Spleen (tissue), 11 donors: ENCODE data around the gene MAEA. TPM values are rescaled to one million over a fixed set of nuclear protein-coding genes. Genes with fewer than 3 reads are reported as not detected.

Experiments used
- DNase-seq: peaks from one replicate; pipeline ENCODE4 v3.0.0-alpha.2; 2020
- H3K27ac ChIP-seq, 8 donors: fragments of 200-600 bp; sonication (generic) in 7 of 8; 1 replicate in 4 of 8; 2 replicates in 4 of 8; pipeline versions ENCODE4 v1.5.0 to v1.8.0; 2016 to 2021; ENCODE audit warnings: inconsistent platforms in 4 of 8, mild to moderate bottlenecking in 4 of 8, moderate library complexity in 1 of 8
- H3K27me3 ChIP-seq, 7 donors: fragments of 200-600 bp; sonication (generic) in 6 of 7; replicated peaks in 1 of 7; 1 replicate in 4 of 7; 2 replicates in 3 of 7; pipeline versions ENCODE4 v1.5.0 to v1.8.0; 2016 to 2021; ENCODE audit warnings: inconsistent platforms in 3 of 7, mild to moderate bottlenecking in 1 of 7
- H3K36me3 ChIP-seq, 6 donors: fragments of 200-600 bp; sonication (generic) in 5 of 6; 1 replicate in 4 of 6; 2 replicates in 2 of 6; pipeline versions ENCODE4 v1.5.0 to v1.8.0; 2016 to 2021; ENCODE audit warnings: inconsistent platforms in 2 of 6
- H3K4me1 ChIP-seq, 6 donors: fragments of 200-600 bp; sonication (generic) in 5 of 6; 1 replicate in 3 of 6; 2 replicates in 3 of 6; pipeline versions ENCODE4 v1.5.0 to v1.8.0; 2016 to 2021; ENCODE audit warnings: inconsistent platforms in 3 of 6
- H3K4me3 ChIP-seq, 8 donors: fragments of 200-600 bp; sonication (generic) in 7 of 8; 1 replicate in 4 of 8; 2 replicates in 4 of 8; pipeline versions ENCODE4 v1.5.0 to v1.8.0; 2016 to 2021; ENCODE audit warnings: inconsistent platforms in 4 of 8, mild to moderate bottlenecking in 4 of 8, moderate library complexity in 2 of 8
- H3K9me3 ChIP-seq, 8 donors: fragments of 200-600 bp; sonication (generic) in 7 of 8; 1 replicate in 4 of 8; 2 replicates in 4 of 8; pipeline versions ENCODE4 v1.5.0 to v1.8.0; 2016 to 2021; ENCODE audit warnings: inconsistent platforms in 4 of 8
- CTCF ChIP-seq, 11 experiments: fragments of 200-600 bp in 7 of 11; fragments of 450-650 bp in 4 of 11; sonication (generic) in 4 of 11; IDR thresholded peaks in 8 of 11; conservative IDR thresholded peaks in 3 of 11; 1 replicate in 7 of 11; 2 replicates in 4 of 11; pipeline versions ENCODE4 v1.4.0 to v1.8.0; 2016 to 2021; ENCODE audit warnings: antibody characterized with exemption in 11 of 11, inconsistent platforms in 4 of 11, mild to moderate bottlenecking in 1 of 11
- POLR2A ChIP-seq, 3 donors: fragments of 450-650 bp; IDR thresholded peaks; one replicate each; pipeline ENCODE4 v1.5.1; 2017; ENCODE audit warnings: antibody characterized with exemption in 3 of 3, mild to moderate bottlenecking in 1 of 3
- POLR2AphosphoS5 ChIP-seq, 3 donors: sonication (generic); formaldehyde crosslinking; IDR thresholded peaks; one replicate each; pipeline ENCODE4 v1.5.1; 2017; ENCODE audit warnings: antibody characterized with exemption in 3 of 3
- WGBS, 5 donors: extraction: QIAGEN DNeasy Blood & Tissue Kit in 3 of 5; methylation state at CpG; one replicate each; pipeline versions ENCODE4 v1.1.5 to v1.1.7; 2013 to 2018; 5-methylcytosine and 5-hydroxymethylcytosine counted together
- intact Hi-C: fragments of 100-400 bp; cut with DNase I; formaldehyde crosslinking; loops from one replicate; pipeline ENCODE4 v1.15.0; 2023; ENCODE audit warnings: low total_unique reads
- polyA plus RNA-seq, 3 donors: library from polyadenylated mRNA; stranded (reverse); fragments of 200-250 nt; gene quantifications; one replicate each; pipeline ENCODE4 v1.2.1, GENCODE V29; 2013
- total RNA-seq, 7 donors: library from RNA; depleted of rRNA in 3 of 7; stranded (reverse); fragments of >200 nt in 3 of 7; fragmentation: NEBNext Ultra II Directional in 4 of 7; extraction: Animal tissue kit (Norgen Biotek cat#: 25700) in 4 of 7; gene quantifications; one replicate each; pipeline versions ENCODE4 v1.1.0 to v1.2.1, GENCODE V29; 2016 to 2021
- donor health status: healthy with polysubstance abuse.
- donor health status: DM: no; HTN: no; CAD: no; lungs with moderate emphysema.
- donor health status: DM: no; HTN: no; CAD: no.
- donor health status: Bipolar disorder and iron deficiency.
- donor health status: healthy.
- donor health status: DM: no; HTN: no; CAD: no.
- donor health status: DM: yes; HTN: yes; CAD: no.

Gene MAEA
- total and polyA plus RNA-seq, 10 donors: 46.6 to 112 (median 80.1) TPM

- WGBS, 5 donors: 95 to 96% (median 96%) methylated on average over 38 of the region's 38 CpGs
- no peaks in the 10 kb centered on the region for H3K27me3 ChIP-seq
- TF ChIP-seq POLR2A (IDR thresholded peaks at IDR 0.05) (no peak), POLR2AphosphoS5 (IDR thresholded peaks at IDR 0.05) (no peak), CTCF (IDR thresholded peaks at IDR 0.05 in 8 of 11, conservative IDR thresholded peaks at IDR 0.05 in 3 of 11) (no peak)
- H3K36me3 ChIP-seq: peaks cover 0 to 95% (median 36%) of the 10 kb centered on the region in 6 donors
- H3K27ac ChIP-seq: no peak overlapping the region
- intact Hi-C loops: loop anchor here (5.0 kb wide), 1 partner anchor 269 kb away; no protein-coding TSS in a partner anchor
- H3K4me1 ChIP-seq: peaks cover 0 to 18% (median 4%) of the 10 kb centered on the region in 6 donors
- H3K4me3 ChIP-seq: no peak overlapping the region
- DNase-seq: no peak
- H3K9me3 ChIP-seq: no peaks in the 10 kb centered on the region
Observed at GRCh38 chr4:1358421-1359143, 68.9 kb downstream of the MAEA start.

- Histone ChIP-seq H3K27ac (no peak overlapping the region), H3K36me3 (peaks cover 0 to 90% (median 31%) of the 10 kb centered on the region in 6 donors), H3K27me3 (no peaks in the 10 kb centered on the region), H3K4me3 (no peak overlapping the region), H3K4me1 (peaks cover 0 to 18% (median 4%) of the 10 kb centered on the region in 6 donors), H3K9me3 (no peaks in the 10 kb centered on the region)
- no peak for DNase-seq
- 86 to 95% (median 91%) methylated on average over 14 of the region's 14 CpGs for WGBS, 5 donors
- TF ChIP-seq POLR2A (IDR thresholded peaks at IDR 0.05) (no peak), CTCF (IDR thresholded peaks at IDR 0.05 in 8 of 11, conservative IDR thresholded peaks at IDR 0.05 in 3 of 11) (no peak), POLR2AphosphoS5 (IDR thresholded peaks at IDR 0.05) (no peak)
- intact Hi-C loops: loop anchor here (5.0 kb wide), 1 partner anchor 268 kb away; no protein-coding TSS in a partner anchor
Observed at GRCh38 chr4:1359144-1359501, 69.4 kb downstream of the MAEA start.

DNA sequence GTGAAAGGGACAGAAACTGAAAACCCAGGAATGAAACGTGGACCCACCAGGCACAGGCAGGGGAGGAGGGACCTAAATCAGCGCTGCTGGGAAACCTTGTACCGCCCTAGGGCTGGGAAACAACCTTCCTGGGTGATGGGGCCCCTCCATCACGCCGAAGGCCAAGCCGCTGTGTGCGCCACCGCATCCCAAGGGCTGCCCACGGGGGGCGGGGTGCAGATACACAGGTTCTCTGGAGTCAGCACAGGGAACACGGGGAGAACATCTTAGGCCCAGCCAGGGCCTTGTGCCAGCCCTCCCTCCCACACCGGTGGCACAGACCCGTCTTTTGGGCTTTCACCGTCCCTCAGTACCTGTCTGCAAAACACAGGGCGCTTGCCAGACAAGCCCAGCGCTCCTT lies 70.3 kb downstream of the MAEA start:
- Histone ChIP-seq H3K36me3 (peaks cover 0 to 90% (median 26%) of the 10 kb centered on the region in 6 donors), H3K4me1 (peaks cover 0 to 18% (median 4%) of the 10 kb centered on the region in 6 donors), H3K9me3 (no peaks in the 10 kb centered on the region), H3K4me3 (no peak overlapping the region), H3K27me3 (no peaks in the 10 kb centered on the region), H3K27ac (peak overlapping the region in 3 of 8 donors; percentile 4 to 67 (median 46))
- intact Hi-C loops: loop anchor here (5.0 kb wide), 1 partner anchor 267 kb away; no protein-coding TSS in a partner anchor
- 88 to 94% (median 91%) methylated on average over 11 to 16 of the region's 16 CpGs for WGBS, 5 donors
- no peak for DNase-seq
- TF ChIP-seq POLR2A (IDR thresholded peaks at IDR 0.05) (no peak), POLR2AphosphoS5 (IDR thresholded peaks at IDR 0.05) (no peak), CTCF (IDR thresholded peaks at IDR 0.05 in 8 of 11, conservative IDR thresholded peaks at IDR 0.05 in 3 of 11) (no peak)
